ENCODE results near the gene RNASEH2C. TPM values are rescaled to one million over a fixed set of nuclear protein-coding genes. Genes with fewer than 3 reads are reported as not detected.

RNASEH2C gene
- total RNA-seq, 1 experiment from 2014 or later: 70.7 TPM

DNA sequence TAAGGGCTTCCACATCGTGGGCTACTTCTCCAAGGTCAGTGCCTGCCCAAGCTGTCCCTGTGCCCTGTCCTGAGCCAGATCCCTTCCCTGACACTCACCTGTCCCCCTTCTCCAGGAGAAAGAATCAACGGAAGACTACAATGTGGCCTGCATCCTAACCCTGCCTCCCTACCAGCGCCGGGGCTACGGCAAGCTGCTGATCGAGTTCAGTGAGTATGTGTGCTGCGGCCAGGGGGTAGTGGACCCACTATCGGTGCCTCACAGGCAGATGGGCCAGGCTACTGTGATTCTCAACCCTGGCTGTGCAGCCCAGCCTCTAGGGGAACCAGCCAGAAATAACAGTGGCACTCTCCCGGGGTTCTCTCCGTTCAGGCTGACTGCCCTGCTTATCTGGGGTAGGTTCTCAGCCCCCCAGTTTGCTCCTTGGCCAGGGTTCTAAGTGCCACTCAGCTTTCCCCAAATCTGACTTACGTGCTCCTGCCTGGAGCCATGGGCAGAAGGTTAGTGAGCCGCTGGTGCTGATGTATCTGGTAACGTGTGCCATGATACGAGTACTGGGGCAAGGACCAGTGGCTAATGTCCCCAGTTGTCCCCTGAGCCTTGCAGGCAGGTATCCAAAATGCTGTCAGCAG is 3.7 kb downstream of the RNASEH2C start:
- H3K4me2 ChIP-seq (ENCODE audit: low read depth, low read length, poor library complexity, severe bottlenecking): no peak overlapping the region
- no peaks in the 10 kb centered on the region for H3K9me3 ChIP-seq (ENCODE audit: low read length)
- H2AFZ ChIP-seq (ENCODE audit: low read length): no peak overlapping the region
- peaks cover 33% of the 10 kb centered on the region for H3K79me2 ChIP-seq (ENCODE audit: low read length)
- H3K36me3 ChIP-seq (ENCODE audit: insufficient read depth, low read length): peaks cover 10% of the 10 kb centered on the region; the same call in 1 of the 2 replicates
- H3K9ac ChIP-seq (ENCODE audit: low read length): no peak overlapping the region
- DNase-seq: no peak
- H3K4me3 ChIP-seq (ENCODE audit: low read length): no peak overlapping the region
- no peaks in the 10 kb centered on the region for H3K27me3 ChIP-seq (ENCODE audit: low read length)
- H3K27ac ChIP-seq (ENCODE audit: low read length): no peak overlapping the region
- H3K4me1 ChIP-seq (ENCODE audit: low read length): peaks cover 30% of the 10 kb centered on the region
- peaks cover 12% of the 10 kb centered on the region; the same call in 1 of the 2 replicates for H4K20me1 ChIP-seq (ENCODE audit: insufficient read depth, low read depth, low read length)
- H3K9me2 ChIP-seq (replicated peaks; ENCODE audit: insufficient read depth, low read length): no peaks in the 10 kb centered on the region

- no peak overlapping the region for H3K4me2 ChIP-seq (ENCODE audit: low read depth, low read length, poor library complexity, severe bottlenecking)
- H3K4me1 ChIP-seq (ENCODE audit: low read length): peaks cover 34% of the 10 kb centered on the region
- peaks cover 10% of the 10 kb centered on the region; the same call in 1 of the 2 replicates for H3K36me3 ChIP-seq (ENCODE audit: insufficient read depth, low read length)
- DNase-seq: no peak
- no peaks in the 10 kb centered on the region for H3K27me3 ChIP-seq (ENCODE audit: low read length)
- H3K4me3 ChIP-seq (ENCODE audit: low read length): no peak overlapping the region
- H3K9me3 ChIP-seq (ENCODE audit: low read length): no peaks in the 10 kb centered on the region
- H3K9ac ChIP-seq (ENCODE audit: low read length): no peak overlapping the region
- H2AFZ ChIP-seq (ENCODE audit: low read length): no peak overlapping the region
- H3K79me2 ChIP-seq (ENCODE audit: low read length): peaks cover 33% of the 10 kb centered on the region
- peaks cover 12% of the 10 kb centered on the region; the same call in 1 of the 2 replicates for H4K20me1 ChIP-seq (ENCODE audit: insufficient read depth, low read depth, low read length)
- no peaks in the 10 kb centered on the region for H3K9me2 ChIP-seq (replicated peaks; ENCODE audit: insufficient read depth, low read length)
- H3K27ac ChIP-seq (ENCODE audit: low read length): no peak overlapping the region
Observed at GRCh38 chr11:65716302-65716701, 4.3 kb downstream of the RNASEH2C start.

DNA sequence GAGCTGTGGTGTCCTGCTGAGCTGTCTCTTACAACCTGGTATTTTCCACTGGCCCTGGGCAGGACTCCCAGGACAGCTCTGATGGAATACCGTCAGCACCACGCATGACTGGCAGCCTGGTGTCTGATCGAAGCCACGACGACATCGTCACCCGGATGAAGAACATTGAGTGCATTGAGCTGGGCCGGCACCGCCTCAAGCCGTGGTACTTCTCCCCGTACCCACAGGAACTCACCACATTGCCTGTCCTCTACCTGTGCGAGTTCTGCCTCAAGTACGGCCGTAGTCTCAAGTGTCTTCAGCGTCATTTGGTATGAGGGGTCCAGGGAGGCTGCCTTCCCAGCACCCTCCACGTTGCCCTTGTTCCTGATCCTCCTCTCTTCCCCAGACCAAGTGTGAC is 6.2 kb downstream of the RNASEH2C start:
- peaks cover 24% of the 10 kb centered on the region for H3K79me2 ChIP-seq (ENCODE audit: low read length)
- H3K9me2 ChIP-seq (replicated peaks; ENCODE audit: insufficient read depth, low read length): no peaks in the 10 kb centered on the region
- DNase-seq: no peak
- no peak overlapping the region for H2AFZ ChIP-seq (ENCODE audit: low read length)
- H4K20me1 ChIP-seq (ENCODE audit: insufficient read depth, low read depth, low read length): peaks cover 7% of the 10 kb centered on the region; the same call in 1 of the 2 replicates
- H3K9me3 ChIP-seq (ENCODE audit: low read length): no peaks in the 10 kb centered on the region
- H3K4me1 ChIP-seq (ENCODE audit: low read length): peaks cover 36% of the 10 kb centered on the region
- no peaks in the 10 kb centered on the region for H3K27me3 ChIP-seq (ENCODE audit: low read length)
- no peak overlapping the region for H3K4me3 ChIP-seq (ENCODE audit: low read length)
- no peak overlapping the region for H3K4me2 ChIP-seq (ENCODE audit: low read depth, low read length, poor library complexity, severe bottlenecking)
- no peak overlapping the region for H3K27ac ChIP-seq (ENCODE audit: low read length)
- H3K36me3 ChIP-seq (ENCODE audit: insufficient read depth, low read length): peaks cover 10% of the 10 kb centered on the region; the same call in 1 of the 2 replicates
- no peak overlapping the region for H3K9ac ChIP-seq (ENCODE audit: low read length)

GRCh38 chr11:65713212-65713969 is 7.2 kb downstream of the RNASEH2C start:
- H3K4me1 ChIP-seq (ENCODE audit: low read length): peaks cover 26% of the 10 kb centered on the region
- H3K79me2 ChIP-seq (ENCODE audit: low read length): peaks cover 13% of the 10 kb centered on the region
- no peaks in the 10 kb centered on the region for H3K27me3 ChIP-seq (ENCODE audit: low read length)
- H3K9me3 ChIP-seq (ENCODE audit: low read length): no peaks in the 10 kb centered on the region
- H3K9me2 ChIP-seq (replicated peaks; ENCODE audit: insufficient read depth, low read length): no peaks in the 10 kb centered on the region
- no peak overlapping the region for H2AFZ ChIP-seq (ENCODE audit: low read length)
- H3K36me3 ChIP-seq (ENCODE audit: insufficient read depth, low read length): peaks cover 8% of the 10 kb centered on the region; the same call in 1 of the 2 replicates
- no peak overlapping the region for H3K27ac ChIP-seq (ENCODE audit: low read length)
- peak overlapping the region; percentile 91 for H3K4me2 ChIP-seq (ENCODE audit: low read depth, low read length, poor library complexity, severe bottlenecking)
- DNase-seq: no peak
- no peaks in the 10 kb centered on the region for H4K20me1 ChIP-seq (ENCODE audit: insufficient read depth, low read depth, low read length)
- peak overlapping the region; percentile 87; the same call in 1 of the 2 replicates for H3K4me3 ChIP-seq (ENCODE audit: low read length)
- peak overlapping the region; percentile 81 for H3K9ac ChIP-seq (ENCODE audit: low read length)

DNA sequence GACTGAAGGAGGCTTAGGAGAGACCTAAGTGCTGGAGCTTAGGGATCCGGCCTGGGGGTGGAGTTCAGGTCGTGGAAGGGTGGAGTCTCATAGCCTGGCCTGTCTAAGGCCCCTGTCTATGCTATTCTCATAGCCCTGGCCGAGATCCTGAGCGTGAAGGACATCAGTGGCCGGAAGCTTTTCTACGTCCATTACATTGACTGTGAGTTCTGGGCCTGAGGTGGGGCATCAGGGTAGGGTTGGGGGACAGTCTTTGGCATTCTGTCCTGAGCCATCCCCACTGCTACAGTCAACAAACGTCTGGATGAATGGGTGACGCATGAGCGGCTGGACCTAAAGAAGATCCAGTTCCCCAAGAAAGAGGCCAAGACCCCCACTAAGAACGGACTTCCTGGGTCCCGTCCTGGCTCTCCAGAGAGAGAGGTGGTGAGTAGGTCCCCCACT is 7.9 kb downstream of the RNASEH2C start:
- peak overlapping the region; percentile 67 for H3K27ac ChIP-seq (ENCODE audit: low read length)
- peak overlapping the region; percentile 81 for H3K9ac ChIP-seq (ENCODE audit: low read length)
- H3K9me2 ChIP-seq (replicated peaks; ENCODE audit: insufficient read depth, low read length): no peaks in the 10 kb centered on the region
- peaks cover 22% of the 10 kb centered on the region for H3K4me1 ChIP-seq (ENCODE audit: low read length)
- peaks cover 6% of the 10 kb centered on the region; the same call in 1 of the 2 replicates for H3K79me2 ChIP-seq (ENCODE audit: low read length)
- peak overlapping the region; percentile 87 for H3K4me3 ChIP-seq (ENCODE audit: low read length)
- peaks cover under 1% of the 10 kb centered on the region; the same call in 1 of the 2 replicates for H3K36me3 ChIP-seq (ENCODE audit: insufficient read depth, low read length)
- no peak for DNase-seq
- no peaks in the 10 kb centered on the region for H4K20me1 ChIP-seq (ENCODE audit: insufficient read depth, low read depth, low read length)
- H2AFZ ChIP-seq (ENCODE audit: low read length): peak overlapping the region; percentile 100; the same call in 1 of the 2 replicates
- no peaks in the 10 kb centered on the region for H3K9me3 ChIP-seq (ENCODE audit: low read length)
- no peaks in the 10 kb centered on the region for H3K27me3 ChIP-seq (ENCODE audit: low read length)
- peak overlapping the region; percentile 91 for H3K4me2 ChIP-seq (ENCODE audit: low read depth, low read length, poor library complexity, severe bottlenecking)

GRCh38 chr11:65711785-65712632 is 8.6 kb downstream of the RNASEH2C start, which contains the start of gene KAT5:
TSS of gene KAT5 (plus strand) at chr11:65712252. CDS start at chr11:65712268, 16 bp downstream.
- H3K9me2 ChIP-seq (replicated peaks; ENCODE audit: insufficient read depth, low read length): no peaks in the 10 kb centered on the region
- H4K20me1 ChIP-seq (ENCODE audit: insufficient read depth, low read depth, low read length): no peaks in the 10 kb centered on the region
- no peaks in the 10 kb centered on the region for H3K9me3 ChIP-seq (ENCODE audit: low read length)
- H2AFZ ChIP-seq (ENCODE audit: low read length): peak within 1 kb of the TSS; percentile 100
- H3K9ac ChIP-seq (ENCODE audit: low read length): peak within 1 kb of the TSS; percentile 81
- 0 out of 2 replicates have a peak, but pooled peaks cover under 1% of the 10 kb centered on the region for H3K79me2 ChIP-seq (ENCODE audit: low read length)
- peak within 1 kb of the TSS; percentile 87 for H3K4me3 ChIP-seq (ENCODE audit: low read length)
- no peaks in the 10 kb centered on the region for H3K27me3 ChIP-seq (ENCODE audit: low read length)
- H3K27ac ChIP-seq (ENCODE audit: low read length): peak within 1 kb of the TSS; percentile 67
- peaks cover 22% of the 10 kb centered on the region for H3K4me1 ChIP-seq (ENCODE audit: low read length)
- DNase-seq: peak; percentile 99
- H3K4me2 ChIP-seq (ENCODE audit: low read depth, low read length, poor library complexity, severe bottlenecking): peak within 1 kb of the TSS; percentile 91
- H3K36me3 ChIP-seq (ENCODE audit: insufficient read depth, low read length): no peaks in the 10 kb centered on the region; the same call in 1 of the 2 replicates

DNA sequence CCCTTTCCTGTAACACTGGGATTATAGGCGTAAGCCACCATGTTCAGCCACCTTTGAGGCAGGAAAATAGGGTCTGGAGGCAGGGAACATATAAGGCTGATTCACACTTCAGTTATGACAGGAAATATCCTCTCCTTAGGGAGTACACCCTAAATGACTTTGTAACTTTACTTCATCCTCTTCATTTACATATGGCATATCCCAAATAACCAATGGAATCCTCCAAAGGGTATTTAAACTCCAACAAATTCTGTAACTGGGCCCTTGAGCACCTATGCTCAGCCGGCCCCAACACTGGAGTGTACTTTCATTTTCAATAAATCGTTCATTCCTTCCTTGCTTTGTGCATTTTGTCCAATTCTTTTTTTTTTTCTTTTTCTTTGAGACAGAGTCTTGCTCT is 10.2 kb downstream of the RNASEH2C start:
- Histone ChIP-seq H3K36me3 (ENCODE audit: insufficient read depth, low read length) (no peaks in the 10 kb centered on the region; the same call in 1 of the 2 replicates), H3K4me2 (ENCODE audit: low read depth, low read length, poor library complexity, severe bottlenecking) (no peak overlapping the region), H3K79me2 (ENCODE audit: low read length) (no peaks in the 10 kb centered on the region), H3K4me3 (ENCODE audit: low read length) (no peak overlapping the region), H3K9me2 (replicated peaks; ENCODE audit: insufficient read depth, low read length) (no peaks in the 10 kb centered on the region), H3K9ac (ENCODE audit: low read length) (no peak overlapping the region), H3K27ac (ENCODE audit: low read length) (no peak overlapping the region), H2AFZ (ENCODE audit: low read length) (no peak overlapping the region), H3K4me1 (ENCODE audit: low read length) (peaks cover 27% of the 10 kb centered on the region), H3K9me3 (ENCODE audit: low read length) (no peaks in the 10 kb centered on the region), H4K20me1 (ENCODE audit: insufficient read depth, low read depth, low read length) (no peaks in the 10 kb centered on the region), H3K27me3 (ENCODE audit: low read length) (no peaks in the 10 kb centered on the region)
- DNase-seq: no peak
